GM23338 (cell line): ENCODE results near the gene MAD1L1. TPM values are rescaled to one million over a fixed set of nuclear protein-coding genes. Genes with fewer than 3 reads are reported as not detected.

Experiments used
- ATAC-seq: fragments of 200-7000 bp; cut with Tn5 transposase; 3 replicates; pipeline ENCODE4 v1.9.1; 2020
- DNase-seq: peaks from one replicate; pipeline ENCODE4 v3.0.0-alpha.2; 2015; ENCODE audit warnings: low spot score
- H2AFZ ChIP-seq: fragments of 200-600 bp; sonication (generic); 2 replicates; pipeline ENCODE4 v1.8.0; 2016; ENCODE audit warnings: antibody characterized with exemption, mild to moderate bottlenecking, moderate library complexity
- H3F3A ChIP-seq: fragments of 200-600 bp; sonication (generic); replicated peaks from 2 replicates; pipeline ENCODE4 v1.8.0; 2017; ENCODE audit warnings: antibody characterized with exemption, mixed run types, low read depth
- H3K27ac ChIP-seq: fragments of 200-600 bp; sonication (generic); 2 replicates; pipeline ENCODE4 v1.6.1; 2016; ENCODE audit warnings: low read depth
- H3K27me3 ChIP-seq: fragments of 200-600 bp; sonication (generic); 2 replicates; pipeline ENCODE4 v1.8.0; 2016; ENCODE audit warnings: mild to moderate bottlenecking, mixed run types, moderate library complexity; ENCODE audit not compliant: insufficient read depth
- H3K36me3 ChIP-seq: fragments of 200-600 bp; sonication (generic); 2 replicates; pipeline ENCODE4 v1.8.0; 2016; ENCODE audit warnings: mild to moderate bottlenecking; ENCODE audit not compliant: insufficient read depth
- H3K4me1 ChIP-seq: fragments of 200-600 bp; sonication (generic); 2 replicates; pipeline ENCODE4 v1.8.0; 2016; ENCODE audit warnings: mild to moderate bottlenecking, moderate library complexity; ENCODE audit not compliant: insufficient read depth
- H3K4me2 ChIP-seq: fragments of 200-600 bp; sonication (generic); 2 replicates; pipeline ENCODE4 v1.7.1; 2017; ENCODE audit warnings: mixed run types
- H3K4me3 ChIP-seq: fragments of 200-600 bp; sonication (generic); 2 replicates; pipeline ENCODE4 v1.6.1; 2016; ENCODE audit warnings: mixed run types
- H3K79me2 ChIP-seq: fragments of 200-600 bp; sonication (generic); replicated peaks from 2 replicates; pipeline ENCODE4 v1.8.0; 2017; ENCODE audit warnings: mild to moderate bottlenecking; ENCODE audit not compliant: insufficient read depth
- H3K9me2 ChIP-seq: fragments of 200-600 bp; sonication (generic); 2 replicates; pipeline ENCODE4 v1.8.0; 2017; ENCODE audit not compliant: insufficient read depth
- H4K20me1 ChIP-seq: fragments of 200-600 bp; sonication (generic); replicated peaks from 2 replicates; pipeline ENCODE4 v1.8.0; 2017; ENCODE audit warnings: mild to moderate bottlenecking; ENCODE audit not compliant: insufficient read depth
- H3K27ac Mint-ChIP-seq: 2 replicates; pipeline ENCODE4 v1.8.0; 2020; ENCODE audit warnings: inconsistent platforms, mild to moderate bottlenecking, moderate library complexity, mixed read lengths
- H3K27me3 Mint-ChIP-seq: 3 replicates; pipeline ENCODE4 v1.8.0; 2022; ENCODE audit warnings: low read depth, mild to moderate bottlenecking, moderate library complexity, mixed read lengths, inconsistent platforms; ENCODE audit not compliant: insufficient read depth, poor library complexity
- H3K36me3 Mint-ChIP-seq: 3 replicates; pipeline ENCODE4 v1.8.0; 2021; ENCODE audit warnings: low read depth, mild to moderate bottlenecking, inconsistent platforms, moderate library complexity, mixed read lengths
- H3K4me1 Mint-ChIP-seq: 3 replicates; pipeline ENCODE4 v1.8.0; 2020; ENCODE audit warnings: mild to moderate bottlenecking, inconsistent platforms, mixed read lengths
- H3K4me3 Mint-ChIP-seq: 3 replicates; pipeline ENCODE4 v1.8.0; 2021; ENCODE audit warnings: moderate library complexity, mild to moderate bottlenecking, inconsistent platforms, mixed read lengths
- H3K9me3 Mint-ChIP-seq: 3 replicates; pipeline ENCODE4 v1.8.0; 2020; ENCODE audit warnings: moderate library complexity, mild to moderate bottlenecking, inconsistent platforms, mixed read lengths
- CREB1 ChIP-seq: fragments of 250-450 bp; sonication (Bioruptor Pico); IDR thresholded peaks from 2 replicates; pipeline ENCODE4 v1.5.0; 2020; ENCODE audit warnings: low read depth, mild to moderate bottlenecking, moderate library complexity
- EZH2 ChIP-seq: fragments of 200-600 bp; sonication (generic); IDR thresholded peaks from one replicate; pipeline ENCODE4 v1.8.0; 2017; ENCODE audit warnings: antibody characterized with exemption, mild to moderate bottlenecking, low read depth; ENCODE audit not compliant: unreplicated experiment
- EZH2phosphoT487 ChIP-seq: fragments of 200-600 bp; sonication (generic); IDR thresholded peaks from one replicate; pipeline ENCODE4 v1.8.1; 2018; ENCODE audit warnings: antibody characterized with exemption; ENCODE audit not compliant: unreplicated experiment
- JUNB ChIP-seq: IDR thresholded peaks from one replicate; pipeline ENCODE4 v1.6.1; 2016; ENCODE audit warnings: antibody characterized with exemption; ENCODE audit not compliant: unreplicated experiment
- POLR2AphosphoS5 ChIP-seq: IDR thresholded peaks from 2 replicates; pipeline ENCODE4 v1.6.1; 2016; ENCODE audit warnings: antibody characterized with exemption, low read depth
- STAT1 ChIP-seq: IDR thresholded peaks from one replicate; pipeline ENCODE4 v1.6.1; 2016; ENCODE audit warnings: antibody characterized with exemption; ENCODE audit not compliant: unreplicated experiment
- ZNF114 ChIP-seq: fragments of 250-450 bp; sonication (Bioruptor Pico); IDR thresholded peaks from 2 replicates; pipeline ENCODE4 v1.5.0; 2020; ENCODE audit warnings: mild to moderate bottlenecking, moderate library complexity
- ZNF331 ChIP-seq: fragments of 250-450 bp; sonication (Bioruptor Pico); IDR thresholded peaks from 2 replicates; pipeline ENCODE4 v1.5.0; 2020; ENCODE audit warnings: low read depth, mild to moderate bottlenecking, moderate library complexity
- polyA plus RNA-seq: library from polyadenylated mRNA; unstranded; fragments of >200 nt; fragmentation: Nextera tagmentation; extraction: Ambion mirVana; gene quantifications from 2 replicates; pipeline ENCODE4 v1.2.1, GENCODE V29; 2016
- total RNA-seq: library from RNA; depleted of rRNA; stranded (reverse); fragments of >200 nt; shearing (Covaris generic); gene quantifications from 2 replicates; pipeline ENCODE4 v1.2.3, GENCODE V29; 2014
- TF ChIP-seq, protein P1 (sequence below), 2 experiments: fragments of 200-600 bp in 1 of 2; sonication (generic) in 1 of 2; conservative IDR thresholded peaks; 2 replicates each; pipeline versions ENCODE4 v1.5.1 to v1.6.1; 2016 to 2017; ENCODE audit warnings: antibody characterized with exemption in 2 of 2, low read depth in 2 of 2, mild to moderate bottlenecking in 2 of 2, moderate library complexity in 1 of 2
- TF ChIP-seq, protein P2 (sequence below): IDR thresholded peaks from 2 replicates; pipeline ENCODE4 v1.6.1; 2016; ENCODE audit warnings: antibody characterized with exemption
- TF ChIP-seq, protein P3 (sequence below): IDR thresholded peaks from one replicate; pipeline ENCODE4 v1.6.1; 2018; ENCODE audit warnings: antibody characterized with exemption; ENCODE audit not compliant: unreplicated experiment
- TF ChIP-seq, protein P4 (sequence below): fragments of 250-450 bp; sonication (Bioruptor Pico); IDR thresholded peaks from 2 replicates; pipeline ENCODE4 v1.5.0; 2020; ENCODE audit warnings: mild to moderate bottlenecking, moderate library complexity

Gene MAD1L1
- total and polyA plus RNA-seq, 2 experiments from 2014 or later, result 40.3 to 59.3 TPM

DNA sequence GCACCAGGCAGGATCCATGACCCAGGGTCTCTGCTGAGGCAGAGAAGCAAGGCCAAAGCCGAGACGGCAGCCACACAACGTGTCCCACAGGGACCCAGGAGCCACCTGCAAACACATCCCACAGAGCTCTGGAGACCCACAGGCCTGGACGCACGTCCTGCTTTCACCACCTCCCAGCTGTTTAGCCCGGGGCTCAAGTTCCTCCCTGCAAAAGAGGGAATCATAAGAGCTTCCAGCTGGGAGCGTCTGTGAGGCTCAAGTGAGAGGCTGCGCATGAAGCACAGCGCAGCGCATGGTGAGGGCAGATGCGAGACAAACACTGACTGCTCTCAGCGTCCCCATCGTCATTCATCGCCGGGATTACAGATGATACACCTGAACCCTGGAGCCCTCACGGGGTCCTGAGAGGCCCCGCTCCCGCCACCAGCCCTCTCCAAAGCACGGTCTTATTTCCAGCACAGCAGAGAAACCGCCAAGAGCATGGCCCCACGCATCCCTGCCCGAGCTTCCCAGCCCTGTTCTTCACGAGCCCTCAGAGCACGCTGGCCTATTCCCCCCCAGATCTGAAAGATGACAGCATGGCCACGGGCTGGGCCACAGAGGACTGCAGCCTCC lies 88.7 kb downstream of the MAD1L1 start (continued):
- TF ChIP-seq EZH2phosphoT487 (no peak), ZNF331 (CRISPR knock-in tag) (no peak), STAT1 (no peak), CREB1 (CRISPR knock-in tag) (no peak)

DNA sequence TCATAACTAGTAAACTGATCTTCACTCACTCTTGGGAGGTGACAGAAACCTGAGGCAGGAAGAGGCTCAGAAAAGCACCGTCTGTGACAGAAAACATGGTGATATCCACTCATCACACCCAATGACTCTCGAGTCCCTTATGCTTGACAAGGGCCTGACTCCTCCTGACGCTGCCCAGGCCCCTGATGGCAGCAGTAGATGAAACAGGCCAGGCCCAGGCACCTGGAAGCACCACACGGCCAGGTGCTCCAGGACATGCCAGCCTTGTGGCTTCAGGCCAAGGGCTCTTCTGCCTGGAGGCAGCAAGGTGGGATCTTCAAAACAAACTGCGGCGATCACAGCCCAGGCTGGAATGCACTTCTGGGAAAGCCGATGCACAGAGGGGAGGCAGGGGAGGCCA lies 89.3 kb downstream of the MAD1L1 start:
- peaks cover 3% of the 10 kb centered on the region; the same call in 1 of the 2 replicates for H4K20me1 ChIP-seq
- H3K4me1 ChIP-seq, result no peaks in the 10 kb centered on the region
- no peak overlapping the region for H3K4me2 ChIP-seq
- H3F3A ChIP-seq, result no peaks in the 10 kb centered on the region
- H3K4me3 ChIP-seq, result no peak overlapping the region
- no peak for ATAC-seq
- Mint-ChIP-seq H3K4me1 (peaks cover 9% of the 10 kb centered on the region; the same call in 2 of the 3 replicates), H3K4me3 (no peak overlapping the region), H3K36me3 (peaks cover 18% of the 10 kb centered on the region), H3K27me3 (peaks cover 9% of the 10 kb centered on the region), H3K27ac (no peak overlapping the region), H3K9me3 (no peaks in the 10 kb centered on the region)
- H3K79me2 ChIP-seq, result no peaks in the 10 kb centered on the region
- no peaks in the 10 kb centered on the region for H3K27me3 ChIP-seq
- H3K27ac ChIP-seq, result no peak overlapping the region
- no peak overlapping the region for H2AFZ ChIP-seq
- 0 out of 2 replicates have a peak, but pooled peaks cover 3% of the 10 kb centered on the region for H3K36me3 ChIP-seq
- no peaks in the 10 kb centered on the region for H3K9me2 ChIP-seq
- no peak for DNase-seq
- TF ChIP-seq ZNF331 (CRISPR knock-in tag), result no peak
- TF ChIP-seq EZH2phosphoT487, result no peak
- TF ChIP-seq JUNB, result no peak
- TF ChIP-seq, protein P1, sequence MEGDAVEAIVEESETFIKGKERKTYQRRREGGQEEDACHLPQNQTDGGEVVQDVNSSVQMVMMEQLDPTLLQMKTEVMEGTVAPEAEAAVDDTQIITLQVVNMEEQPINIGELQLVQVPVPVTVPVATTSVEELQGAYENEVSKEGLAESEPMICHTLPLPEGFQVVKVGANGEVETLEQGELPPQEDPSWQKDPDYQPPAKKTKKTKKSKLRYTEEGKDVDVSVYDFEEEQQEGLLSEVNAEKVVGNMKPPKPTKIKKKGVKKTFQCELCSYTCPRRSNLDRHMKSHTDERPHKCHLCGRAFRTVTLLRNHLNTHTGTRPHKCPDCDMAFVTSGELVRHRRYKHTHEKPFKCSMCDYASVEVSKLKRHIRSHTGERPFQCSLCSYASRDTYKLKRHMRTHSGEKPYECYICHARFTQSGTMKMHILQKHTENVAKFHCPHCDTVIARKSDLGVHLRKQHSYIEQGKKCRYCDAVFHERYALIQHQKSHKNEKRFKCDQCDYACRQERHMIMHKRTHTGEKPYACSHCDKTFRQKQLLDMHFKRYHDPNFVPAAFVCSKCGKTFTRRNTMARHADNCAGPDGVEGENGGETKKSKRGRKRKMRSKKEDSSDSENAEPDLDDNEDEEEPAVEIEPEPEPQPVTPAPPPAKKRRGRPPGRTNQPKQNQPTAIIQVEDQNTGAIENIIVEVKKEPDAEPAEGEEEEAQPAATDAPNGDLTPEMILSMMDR (conservative IDR thresholded peaks at IDR 0.05; ENCODE audit: low read depth in 2 of 2), result no peak
- TF ChIP-seq CREB1 (CRISPR knock-in tag), result no peak
- no peak for TF ChIP-seq STAT1
- no peak for TF ChIP-seq EZH2
- TF ChIP-seq, protein P2, sequence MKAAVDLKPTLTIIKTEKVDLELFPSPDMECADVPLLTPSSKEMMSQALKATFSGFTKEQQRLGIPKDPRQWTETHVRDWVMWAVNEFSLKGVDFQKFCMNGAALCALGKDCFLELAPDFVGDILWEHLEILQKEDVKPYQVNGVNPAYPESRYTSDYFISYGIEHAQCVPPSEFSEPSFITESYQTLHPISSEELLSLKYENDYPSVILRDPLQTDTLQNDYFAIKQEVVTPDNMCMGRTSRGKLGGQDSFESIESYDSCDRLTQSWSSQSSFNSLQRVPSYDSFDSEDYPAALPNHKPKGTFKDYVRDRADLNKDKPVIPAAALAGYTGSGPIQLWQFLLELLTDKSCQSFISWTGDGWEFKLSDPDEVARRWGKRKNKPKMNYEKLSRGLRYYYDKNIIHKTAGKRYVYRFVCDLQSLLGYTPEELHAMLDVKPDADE, result no peak
- TF ChIP-seq, protein P3, sequence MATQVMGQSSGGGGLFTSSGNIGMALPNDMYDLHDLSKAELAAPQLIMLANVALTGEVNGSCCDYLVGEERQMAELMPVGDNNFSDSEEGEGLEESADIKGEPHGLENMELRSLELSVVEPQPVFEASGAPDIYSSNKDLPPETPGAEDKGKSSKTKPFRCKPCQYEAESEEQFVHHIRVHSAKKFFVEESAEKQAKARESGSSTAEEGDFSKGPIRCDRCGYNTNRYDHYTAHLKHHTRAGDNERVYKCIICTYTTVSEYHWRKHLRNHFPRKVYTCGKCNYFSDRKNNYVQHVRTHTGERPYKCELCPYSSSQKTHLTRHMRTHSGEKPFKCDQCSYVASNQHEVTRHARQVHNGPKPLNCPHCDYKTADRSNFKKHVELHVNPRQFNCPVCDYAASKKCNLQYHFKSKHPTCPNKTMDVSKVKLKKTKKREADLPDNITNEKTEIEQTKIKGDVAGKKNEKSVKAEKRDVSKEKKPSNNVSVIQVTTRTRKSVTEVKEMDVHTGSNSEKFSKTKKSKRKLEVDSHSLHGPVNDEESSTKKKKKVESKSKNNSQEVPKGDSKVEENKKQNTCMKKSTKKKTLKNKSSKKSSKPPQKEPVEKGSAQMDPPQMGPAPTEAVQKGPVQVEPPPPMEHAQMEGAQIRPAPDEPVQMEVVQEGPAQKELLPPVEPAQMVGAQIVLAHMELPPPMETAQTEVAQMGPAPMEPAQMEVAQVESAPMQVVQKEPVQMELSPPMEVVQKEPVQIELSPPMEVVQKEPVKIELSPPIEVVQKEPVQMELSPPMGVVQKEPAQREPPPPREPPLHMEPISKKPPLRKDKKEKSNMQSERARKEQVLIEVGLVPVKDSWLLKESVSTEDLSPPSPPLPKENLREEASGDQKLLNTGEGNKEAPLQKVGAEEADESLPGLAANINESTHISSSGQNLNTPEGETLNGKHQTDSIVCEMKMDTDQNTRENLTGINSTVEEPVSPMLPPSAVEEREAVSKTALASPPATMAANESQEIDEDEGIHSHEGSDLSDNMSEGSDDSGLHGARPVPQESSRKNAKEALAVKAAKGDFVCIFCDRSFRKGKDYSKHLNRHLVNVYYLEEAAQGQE, result no peak
- TF ChIP-seq, protein P4, sequence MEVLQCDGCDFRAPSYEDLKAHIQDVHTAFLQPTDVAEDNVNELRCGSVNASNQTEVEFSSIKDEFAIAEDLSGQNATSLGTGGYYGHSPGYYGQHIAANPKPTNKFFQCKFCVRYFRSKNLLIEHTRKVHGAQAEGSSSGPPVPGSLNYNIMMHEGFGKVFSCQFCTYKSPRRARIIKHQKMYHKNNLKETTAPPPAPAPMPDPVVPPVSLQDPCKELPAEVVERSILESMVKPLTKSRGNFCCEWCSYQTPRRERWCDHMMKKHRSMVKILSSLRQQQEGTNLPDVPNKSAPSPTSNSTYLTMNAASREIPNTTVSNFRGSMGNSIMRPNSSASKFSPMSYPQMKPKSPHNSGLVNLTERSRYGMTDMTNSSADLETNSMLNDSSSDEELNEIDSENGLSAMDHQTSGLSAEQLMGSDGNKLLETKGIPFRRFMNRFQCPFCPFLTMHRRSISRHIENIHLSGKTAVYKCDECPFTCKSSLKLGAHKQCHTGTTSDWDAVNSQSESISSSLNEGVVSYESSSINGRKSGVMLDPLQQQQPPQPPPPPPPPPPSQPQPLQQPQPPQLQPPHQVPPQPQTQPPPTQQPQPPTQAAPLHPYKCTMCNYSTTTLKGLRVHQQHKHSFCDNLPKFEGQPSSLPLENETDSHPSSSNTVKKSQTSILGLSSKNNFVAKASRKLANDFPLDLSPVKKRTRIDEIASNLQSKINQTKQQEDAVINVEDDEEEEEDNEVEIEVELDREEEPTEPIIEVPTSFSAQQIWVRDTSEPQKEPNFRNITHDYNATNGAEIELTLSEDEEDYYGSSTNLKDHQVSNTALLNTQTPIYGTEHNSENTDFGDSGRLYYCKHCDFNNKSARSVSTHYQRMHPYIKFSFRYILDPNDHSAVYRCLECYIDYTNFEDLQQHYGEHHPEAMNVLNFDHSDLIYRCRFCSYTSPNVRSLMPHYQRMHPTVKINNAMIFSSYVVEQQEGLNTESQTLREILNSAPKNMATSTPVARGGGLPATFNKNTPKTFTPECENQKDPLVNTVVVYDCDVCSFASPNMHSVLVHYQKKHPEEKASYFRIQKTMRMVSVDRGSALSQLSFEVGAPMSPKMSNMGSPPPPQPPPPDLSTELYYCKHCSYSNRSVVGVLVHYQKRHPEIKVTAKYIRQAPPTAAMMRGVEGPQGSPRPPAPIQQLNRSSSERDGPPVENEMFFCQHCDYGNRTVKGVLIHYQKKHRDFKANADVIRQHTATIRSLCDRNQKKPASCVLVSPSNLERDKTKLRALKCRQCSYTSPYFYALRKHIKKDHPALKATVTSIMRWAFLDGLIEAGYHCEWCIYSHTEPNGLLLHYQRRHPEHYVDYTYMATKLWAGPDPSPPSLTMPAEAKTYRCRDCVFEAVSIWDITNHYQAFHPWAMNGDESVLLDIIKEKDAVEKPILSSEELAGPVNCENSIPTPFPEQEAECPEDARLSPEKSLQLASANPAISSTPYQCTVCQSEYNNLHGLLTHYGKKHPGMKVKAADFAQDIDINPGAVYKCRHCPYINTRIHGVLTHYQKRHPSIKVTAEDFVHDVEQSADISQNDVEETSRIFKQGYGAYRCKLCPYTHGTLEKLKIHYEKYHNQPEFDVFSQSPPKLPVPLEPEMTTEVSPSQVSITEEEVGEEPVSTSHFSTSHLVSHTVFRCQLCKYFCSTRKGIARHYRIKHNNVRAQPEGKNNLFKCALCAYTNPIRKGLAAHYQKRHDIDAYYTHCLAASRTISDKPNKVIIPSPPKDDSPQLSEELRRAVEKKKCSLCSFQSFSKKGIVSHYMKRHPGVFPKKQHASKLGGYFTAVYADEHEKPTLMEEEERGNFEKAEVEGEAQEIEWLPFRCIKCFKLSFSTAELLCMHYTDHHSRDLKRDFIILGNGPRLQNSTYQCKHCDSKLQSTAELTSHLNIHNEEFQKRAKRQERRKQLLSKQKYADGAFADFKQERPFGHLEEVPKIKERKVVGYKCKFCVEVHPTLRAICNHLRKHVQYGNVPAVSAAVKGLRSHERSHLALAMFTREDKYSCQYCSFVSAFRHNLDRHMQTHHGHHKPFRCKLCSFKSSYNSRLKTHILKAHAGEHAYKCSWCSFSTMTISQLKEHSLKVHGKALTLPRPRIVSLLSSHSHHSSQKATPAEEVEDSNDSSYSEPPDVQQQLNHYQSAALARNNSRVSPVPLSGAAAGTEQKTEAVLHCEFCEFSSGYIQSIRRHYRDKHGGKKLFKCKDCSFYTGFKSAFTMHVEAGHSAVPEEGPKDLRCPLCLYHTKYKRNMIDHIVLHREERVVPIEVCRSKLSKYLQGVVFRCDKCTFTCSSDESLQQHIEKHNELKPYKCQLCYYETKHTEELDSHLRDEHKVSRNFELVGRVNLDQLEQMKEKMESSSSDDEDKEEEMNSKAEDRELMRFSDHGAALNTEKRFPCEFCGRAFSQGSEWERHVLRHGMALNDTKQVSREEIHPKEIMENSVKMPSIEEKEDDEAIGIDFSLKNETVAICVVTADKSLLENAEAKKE (CRISPR knock-in tag), result no peak
- no peak for TF ChIP-seq POLR2AphosphoS5
- TF ChIP-seq ZNF114, result no peak
